PFSK-1 (cell line): ENCODE measurements around the gene RBMS3.
A peak's percentile ranks its signal among the peaks of the same experiment; 100 is the strongest.

Experiments used
- FOXP2 ChIP-seq: optimal IDR thresholded peaks from 2 replicates; pipeline ENCODE3; 2011; ENCODE audit warnings: borderline replicate concordance, control low read depth, inconsistent platforms; ENCODE audit not compliant: insufficient read depth; ENCODE audit errors: extremely low read length, extremely low read depth
- POLR2AphosphoS5 ChIP-seq: IDR thresholded peaks from 2 replicates; pipeline ENCODE4 v1.6.1; 2012; ENCODE audit warnings: low read depth, mild to moderate bottlenecking, control low read depth, low read length, moderate library complexity
- SIN3A ChIP-seq: IDR thresholded peaks from 2 replicates; pipeline ENCODE4 v1.6.1; 2012; ENCODE audit warnings: mild to moderate bottlenecking, low read length, moderate library complexity, borderline replicate concordance; ENCODE audit not compliant: insufficient read depth
- TAF1 ChIP-seq: IDR thresholded peaks from 2 replicates; pipeline ENCODE4 v1.6.1; 2012; ENCODE audit warnings: low read length, control low read depth, borderline replicate concordance; ENCODE audit not compliant: insufficient read depth
- TF ChIP-seq, protein P1 (sequence below), 2 experiments: IDR thresholded peaks; 2 replicates each; pipeline versions ENCODE4 v1.6.1 to v1.8.0; 2011 to 2012; ENCODE audit warnings: low read depth in 2 of 2, low read length in 2 of 2, control low read depth in 1 of 2, inconsistent platforms in 1 of 2, mild to moderate bottlenecking in 1 of 2, moderate library complexity in 1 of 2; ENCODE audit not compliant: insufficient read depth in 1 of 2

RBMS3 gene

DNA sequence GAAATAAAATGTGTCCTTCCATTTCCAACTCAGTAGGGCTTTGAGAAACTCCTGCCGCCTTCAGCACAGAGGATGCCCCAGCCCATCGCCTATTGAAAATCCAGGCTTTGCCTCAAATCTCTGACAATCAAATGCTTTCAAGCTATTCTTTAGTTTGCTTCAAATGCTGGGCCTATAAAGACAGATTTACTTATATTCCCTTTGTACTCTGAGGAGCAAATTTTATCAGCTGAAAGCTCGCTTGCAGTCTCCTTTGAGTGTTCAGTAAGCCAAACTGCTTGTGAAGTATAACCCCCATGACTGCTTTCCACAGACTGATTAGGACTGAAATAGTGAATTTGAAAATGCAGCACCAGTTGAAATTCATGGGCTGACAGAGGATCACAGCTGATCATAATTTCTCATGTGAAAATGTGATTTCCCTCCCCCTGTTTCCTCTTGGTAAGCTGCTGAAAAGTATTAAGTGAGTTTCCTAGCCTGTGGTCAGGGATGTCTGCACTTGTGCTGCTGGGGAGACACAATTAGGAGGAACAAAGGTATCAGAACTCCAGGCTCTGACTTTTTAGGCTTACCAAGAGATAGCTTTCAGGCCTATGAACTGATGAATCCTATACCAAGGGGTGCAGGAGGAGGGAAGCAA lies 762.2 kb downstream of the RBMS3 start:
- TF ChIP-seq TAF1 (no peak), FOXP2 (no peak), SIN3A (no peak), POLR2AphosphoS5 (no peak)
- TF ChIP-seq, protein P1, sequence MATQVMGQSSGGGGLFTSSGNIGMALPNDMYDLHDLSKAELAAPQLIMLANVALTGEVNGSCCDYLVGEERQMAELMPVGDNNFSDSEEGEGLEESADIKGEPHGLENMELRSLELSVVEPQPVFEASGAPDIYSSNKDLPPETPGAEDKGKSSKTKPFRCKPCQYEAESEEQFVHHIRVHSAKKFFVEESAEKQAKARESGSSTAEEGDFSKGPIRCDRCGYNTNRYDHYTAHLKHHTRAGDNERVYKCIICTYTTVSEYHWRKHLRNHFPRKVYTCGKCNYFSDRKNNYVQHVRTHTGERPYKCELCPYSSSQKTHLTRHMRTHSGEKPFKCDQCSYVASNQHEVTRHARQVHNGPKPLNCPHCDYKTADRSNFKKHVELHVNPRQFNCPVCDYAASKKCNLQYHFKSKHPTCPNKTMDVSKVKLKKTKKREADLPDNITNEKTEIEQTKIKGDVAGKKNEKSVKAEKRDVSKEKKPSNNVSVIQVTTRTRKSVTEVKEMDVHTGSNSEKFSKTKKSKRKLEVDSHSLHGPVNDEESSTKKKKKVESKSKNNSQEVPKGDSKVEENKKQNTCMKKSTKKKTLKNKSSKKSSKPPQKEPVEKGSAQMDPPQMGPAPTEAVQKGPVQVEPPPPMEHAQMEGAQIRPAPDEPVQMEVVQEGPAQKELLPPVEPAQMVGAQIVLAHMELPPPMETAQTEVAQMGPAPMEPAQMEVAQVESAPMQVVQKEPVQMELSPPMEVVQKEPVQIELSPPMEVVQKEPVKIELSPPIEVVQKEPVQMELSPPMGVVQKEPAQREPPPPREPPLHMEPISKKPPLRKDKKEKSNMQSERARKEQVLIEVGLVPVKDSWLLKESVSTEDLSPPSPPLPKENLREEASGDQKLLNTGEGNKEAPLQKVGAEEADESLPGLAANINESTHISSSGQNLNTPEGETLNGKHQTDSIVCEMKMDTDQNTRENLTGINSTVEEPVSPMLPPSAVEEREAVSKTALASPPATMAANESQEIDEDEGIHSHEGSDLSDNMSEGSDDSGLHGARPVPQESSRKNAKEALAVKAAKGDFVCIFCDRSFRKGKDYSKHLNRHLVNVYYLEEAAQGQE (IDR thresholded peaks at IDR 0.05; ENCODE audit: insufficient read depth in 1 of 2, low read depth in 2 of 2, low read length in 2 of 2): no peak

DNA sequence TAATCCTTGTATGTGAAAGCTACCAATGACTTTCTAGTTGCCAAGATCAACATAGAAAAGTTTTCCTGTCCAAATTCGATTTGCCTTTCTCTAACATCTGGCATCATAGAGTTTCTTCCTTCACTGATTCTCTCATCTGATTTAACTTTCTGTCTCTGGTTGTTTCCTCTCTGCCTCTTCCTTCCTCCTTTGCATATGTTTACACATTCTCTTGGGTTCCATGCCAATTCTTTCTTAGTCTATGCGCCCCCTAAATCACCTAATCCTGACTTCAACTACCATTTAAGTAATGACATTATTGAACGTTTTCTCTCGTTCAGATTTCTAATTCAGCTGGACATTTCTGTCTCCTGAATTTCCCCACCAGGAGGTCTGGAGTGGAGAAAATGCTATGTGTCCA lies 763.6 kb downstream of the RBMS3 start:
- no peak for TF ChIP-seq TAF1
- no peak for TF ChIP-seq FOXP2
- 0 out of 2 replicates have a peak, but pooled peaks have one; percentile 14 for TF ChIP-seq SIN3A
- 0 out of 2 replicates have a peak, but pooled peaks have one; percentile 55 for TF ChIP-seq POLR2AphosphoS5
- TF ChIP-seq, protein P1 (IDR thresholded peaks at IDR 0.05; ENCODE audit: insufficient read depth in 1 of 2, low read depth in 2 of 2, low read length in 2 of 2): 0 out of 4 replicates have a peak, but pooled peaks of 1 of the 2 experiments have one; percentile 33

DNA sequence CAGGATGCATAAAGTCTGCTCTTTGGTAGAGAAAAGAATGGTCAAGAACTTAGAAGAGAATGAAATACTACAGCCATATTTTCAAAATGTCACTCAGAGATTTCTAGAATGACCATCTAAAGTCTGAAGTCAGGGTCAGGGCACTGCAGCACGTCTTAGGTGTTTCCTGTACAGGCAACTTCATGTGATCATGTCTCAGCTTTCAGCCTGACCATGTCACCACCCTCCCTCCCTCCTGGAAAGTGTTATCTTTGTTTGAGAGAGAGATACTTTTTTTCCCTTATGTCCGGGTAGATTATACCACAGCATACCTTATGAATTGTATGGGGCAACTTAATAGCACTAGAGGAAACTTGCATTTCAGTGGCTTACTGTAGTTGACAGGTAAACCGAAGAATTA lies 767.6 kb downstream of the RBMS3 start:
- TF ChIP-seq FOXP2: no peak

DNA sequence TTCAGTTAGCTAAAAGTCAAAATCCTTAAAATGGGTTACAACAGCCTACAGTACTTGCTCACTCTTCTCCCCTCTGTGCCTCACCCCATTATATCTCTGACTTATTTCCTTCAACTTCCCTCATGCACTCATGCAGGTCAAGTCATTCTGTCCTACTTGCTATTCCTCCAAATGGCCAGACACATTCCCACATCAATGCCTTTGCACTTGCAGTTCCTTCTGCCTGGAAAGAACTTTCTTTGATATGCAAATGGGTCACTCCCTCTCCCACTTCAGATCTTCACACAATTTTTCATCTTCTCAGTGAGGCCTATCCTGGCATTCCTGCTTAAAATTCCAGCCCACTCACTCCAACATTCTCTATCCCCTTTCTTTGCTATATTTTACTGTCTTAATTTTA lies 778.4 kb downstream of the RBMS3 start:
- TF ChIP-seq POLR2AphosphoS5: no peak
- TF ChIP-seq, protein P1 (IDR thresholded peaks at IDR 0.05; ENCODE audit: insufficient read depth in 1 of 2, low read depth in 2 of 2, low read length in 2 of 2): no peak
- TF ChIP-seq FOXP2: no peak
- TF ChIP-seq SIN3A: no peak
- TF ChIP-seq TAF1: no peak
